Coronary artery (tissue), 2 donors: ENCODE data around the gene PLA2G12A.

Experiments used
- DNase-seq: peaks from one replicate; pipeline ENCODE4 v3.0.0-alpha.2; 2017; ENCODE audit warnings: low spot score
- H3K27ac ChIP-seq, 2 donors: fragments of 200-600 bp; sonication (generic); one replicate each; pipeline ENCODE4 v1.5.1; 2016 to 2019
- H3K4me3 ChIP-seq: fragments of 200-600 bp; sonication (generic); 2 replicates; pipeline ENCODE4 v1.5.1; 2016; ENCODE audit warnings: mild to moderate bottlenecking, moderate library complexity
- TF ChIP-seq, protein P1 (sequence below): fragments of 200-600 bp; sonication (generic); IDR thresholded peaks from one replicate; pipeline ENCODE4 v1.5.1; 2019; ENCODE audit warnings: antibody characterized with exemption

The PLA2G12A gene

DNA sequence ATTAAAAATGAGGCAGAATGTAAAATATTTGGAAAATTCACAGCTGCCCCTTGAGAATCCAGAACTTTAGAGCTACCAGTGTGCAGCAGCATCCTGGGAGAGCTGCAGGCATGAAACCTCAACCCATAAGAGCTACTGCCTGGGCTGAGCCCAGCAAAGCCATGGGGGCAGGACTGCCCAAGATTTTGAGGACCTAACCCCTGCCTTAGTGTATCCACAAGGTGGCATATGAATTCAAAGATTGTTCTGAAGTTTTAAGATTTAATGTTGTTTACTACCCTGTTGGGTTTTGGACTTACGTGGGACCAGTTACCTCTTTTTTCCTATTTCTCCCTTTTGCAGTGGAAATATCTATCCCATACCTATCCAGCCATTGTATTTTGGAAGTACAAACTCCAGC, 53.0 kb downstream of the PLA2G12A start:
- Histone ChIP-seq H3K27ac (no peak overlapping the region), H3K4me3 (no peak overlapping the region)
- TF ChIP-seq, protein P1, sequence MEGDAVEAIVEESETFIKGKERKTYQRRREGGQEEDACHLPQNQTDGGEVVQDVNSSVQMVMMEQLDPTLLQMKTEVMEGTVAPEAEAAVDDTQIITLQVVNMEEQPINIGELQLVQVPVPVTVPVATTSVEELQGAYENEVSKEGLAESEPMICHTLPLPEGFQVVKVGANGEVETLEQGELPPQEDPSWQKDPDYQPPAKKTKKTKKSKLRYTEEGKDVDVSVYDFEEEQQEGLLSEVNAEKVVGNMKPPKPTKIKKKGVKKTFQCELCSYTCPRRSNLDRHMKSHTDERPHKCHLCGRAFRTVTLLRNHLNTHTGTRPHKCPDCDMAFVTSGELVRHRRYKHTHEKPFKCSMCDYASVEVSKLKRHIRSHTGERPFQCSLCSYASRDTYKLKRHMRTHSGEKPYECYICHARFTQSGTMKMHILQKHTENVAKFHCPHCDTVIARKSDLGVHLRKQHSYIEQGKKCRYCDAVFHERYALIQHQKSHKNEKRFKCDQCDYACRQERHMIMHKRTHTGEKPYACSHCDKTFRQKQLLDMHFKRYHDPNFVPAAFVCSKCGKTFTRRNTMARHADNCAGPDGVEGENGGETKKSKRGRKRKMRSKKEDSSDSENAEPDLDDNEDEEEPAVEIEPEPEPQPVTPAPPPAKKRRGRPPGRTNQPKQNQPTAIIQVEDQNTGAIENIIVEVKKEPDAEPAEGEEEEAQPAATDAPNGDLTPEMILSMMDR = no peak
- no peak for DNase-seq

DNA sequence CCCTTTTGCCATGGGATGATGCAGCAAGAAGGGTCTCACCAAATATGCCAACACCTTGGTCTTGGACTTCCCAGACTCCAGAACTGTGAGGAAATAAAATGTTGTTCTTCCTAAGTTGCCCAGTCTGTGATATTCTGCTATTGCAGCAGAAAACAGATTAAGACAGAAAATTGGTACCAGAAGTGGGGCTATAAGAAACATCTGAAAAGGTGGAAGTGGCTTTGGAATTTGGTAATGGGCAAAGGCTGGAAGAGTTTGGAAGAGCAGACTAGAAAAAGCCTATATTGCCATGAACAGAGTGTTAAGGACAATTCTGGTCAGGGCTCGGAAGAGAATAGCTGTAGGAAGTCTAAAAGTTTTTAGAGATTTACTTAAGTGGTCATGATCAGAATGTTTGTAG, 54.0 kb downstream of the PLA2G12A start:
- Histone ChIP-seq H3K4me3 (no peak overlapping the region), H3K27ac (no peak overlapping the region)
- TF ChIP-seq, protein P1 = no peak
- DNase-seq = no peak

DNA sequence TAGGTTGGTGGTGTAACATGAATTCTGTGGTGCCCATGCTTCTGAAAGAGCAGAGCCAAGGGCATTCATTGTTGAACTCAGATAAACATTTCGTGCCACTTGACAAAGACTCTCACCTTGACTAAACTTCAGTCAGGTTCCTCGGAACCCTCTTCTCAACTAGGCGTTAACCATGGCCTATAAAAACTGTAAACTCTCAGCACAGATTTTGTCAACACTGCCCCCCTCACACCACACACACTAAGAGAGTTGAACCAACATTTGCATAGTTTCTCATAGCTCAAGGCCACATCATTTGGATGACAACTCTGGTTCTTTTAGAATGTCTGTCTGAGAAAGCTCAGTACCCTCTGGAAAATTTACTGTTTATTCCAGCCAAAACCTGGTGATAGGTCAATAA, 54.7 kb downstream of the PLA2G12A start:
- Histone ChIP-seq H3K27ac (no peak overlapping the region), H3K4me3 (no peak overlapping the region)
- TF ChIP-seq, protein P1 = no peak
- DNase-seq = no peak

DNA sequence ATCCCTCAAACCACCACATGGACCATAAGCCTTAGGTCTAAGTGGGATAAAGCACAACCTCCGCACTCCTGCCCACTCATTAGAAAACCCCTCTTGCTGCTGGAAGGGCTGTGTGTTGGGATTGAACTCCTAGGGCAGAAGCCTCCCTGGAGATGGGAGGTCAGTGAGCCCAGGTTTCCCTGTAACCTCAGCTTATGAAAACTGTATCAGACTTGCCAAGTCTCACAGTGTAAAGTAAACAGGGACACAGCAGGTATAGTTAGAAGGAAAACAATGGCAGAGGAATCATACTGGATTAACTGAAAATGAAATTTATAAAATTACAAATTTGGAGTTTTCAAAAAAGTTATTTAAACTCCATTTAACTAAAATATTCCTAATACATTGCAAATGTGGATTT, 56.6 kb downstream of the PLA2G12A start:
- Histone ChIP-seq H3K27ac (no peak overlapping the region), H3K4me3 (no peak overlapping the region)
- DNase-seq = no peak
- TF ChIP-seq, protein P1 = no peak

DNA sequence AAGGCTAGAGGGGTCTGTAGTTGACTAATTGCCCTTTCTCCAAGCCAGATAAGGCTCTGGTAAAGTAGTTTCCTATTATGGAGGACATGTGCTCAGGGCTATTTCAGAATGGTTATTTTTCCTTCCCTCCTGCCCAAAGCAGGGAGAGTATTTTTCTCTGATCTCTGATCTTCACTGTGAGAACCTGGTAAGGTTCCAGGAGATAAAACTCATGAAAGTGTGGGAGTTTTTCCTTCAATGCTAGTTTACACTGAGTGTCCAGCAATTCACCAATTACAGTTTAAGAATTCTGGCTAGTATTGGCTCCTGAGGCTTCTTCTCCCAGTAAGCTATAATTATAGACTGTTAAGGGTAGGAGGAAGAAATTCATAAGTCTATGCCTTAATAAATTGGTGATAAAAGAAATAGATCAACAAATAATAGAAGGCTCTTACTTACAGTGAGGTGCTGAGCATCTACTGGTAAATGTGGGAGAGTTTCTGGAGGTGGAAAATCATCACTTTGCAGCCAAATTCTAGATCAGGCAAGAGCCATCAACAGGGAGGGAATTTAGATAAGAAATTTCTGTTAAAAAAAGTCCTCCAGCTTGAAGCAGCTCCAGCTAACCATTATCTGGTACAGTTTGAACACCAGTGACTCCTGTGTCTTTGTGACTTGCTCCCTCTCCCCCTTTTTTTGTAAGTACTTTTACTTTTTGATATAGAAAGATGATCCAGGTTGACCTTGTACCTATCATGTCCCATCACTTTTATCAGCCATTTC, 57.5 kb downstream of the PLA2G12A start:
- Histone ChIP-seq H3K27ac (no peak overlapping the region), H3K4me3 (no peak overlapping the region)
- TF ChIP-seq, protein P1 = no peak
- DNase-seq = no peak

DNA sequence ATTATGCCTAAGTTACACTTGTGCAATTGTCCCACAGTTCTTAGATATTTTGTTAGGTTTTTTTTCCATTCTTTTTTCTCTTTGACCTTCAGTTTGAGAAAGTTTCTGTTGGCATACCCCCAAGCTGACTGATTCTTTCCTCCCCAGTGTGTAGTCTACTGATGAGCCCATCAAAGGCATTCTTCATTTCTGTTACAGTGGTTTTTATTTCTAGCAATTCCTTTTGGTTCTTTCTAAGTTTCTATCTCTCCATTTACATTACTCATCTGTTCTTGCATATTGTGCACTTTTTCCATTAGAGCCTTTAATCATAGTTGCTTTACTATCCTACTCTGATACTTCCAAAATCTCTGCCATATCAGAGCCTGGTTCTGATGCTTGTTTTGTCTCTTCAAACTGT, 58.5 kb downstream of the PLA2G12A start:
- Histone ChIP-seq H3K27ac (no peak overlapping the region), H3K4me3 (no peak overlapping the region)
- no peak for DNase-seq
- TF ChIP-seq, protein P1 = no peak

DNA sequence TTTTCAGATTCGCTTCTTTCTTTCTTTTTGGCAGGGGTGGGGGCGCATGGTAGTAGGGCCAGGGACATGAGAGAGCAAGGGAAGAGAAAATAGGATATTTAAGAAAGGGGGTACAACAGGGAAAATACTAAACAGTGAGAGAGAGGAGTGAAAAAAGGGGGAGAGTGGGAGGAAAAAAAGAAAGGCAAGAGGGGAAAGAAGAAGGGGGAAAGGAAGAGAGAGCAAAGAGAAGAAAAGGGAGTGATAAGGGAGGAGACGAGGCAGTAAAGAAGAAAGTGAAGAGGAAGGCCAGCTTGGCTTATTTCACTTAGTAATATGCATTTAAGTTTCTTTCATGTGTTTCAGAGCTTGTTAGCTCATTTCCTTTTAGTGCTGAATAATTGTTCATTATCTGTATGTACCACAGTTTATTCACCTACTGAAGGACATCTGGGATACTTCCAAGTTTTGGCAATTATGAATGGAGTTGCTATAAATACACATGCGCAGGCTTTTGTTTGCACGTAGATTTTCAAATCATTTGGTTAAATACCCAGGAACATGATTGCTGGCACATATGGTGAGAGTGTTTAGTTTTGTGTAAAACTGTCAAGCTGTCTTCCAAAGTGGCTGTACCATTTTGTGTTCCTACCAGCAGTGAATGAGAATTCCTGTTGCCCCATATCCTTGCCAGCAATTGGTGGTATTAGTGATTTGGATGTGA, 63.9 kb downstream of the PLA2G12A start:
- TF ChIP-seq, protein P1 = no peak
- no peak overlapping the region for H3K4me3 ChIP-seq
- no peak for DNase-seq

More for the DNA sequence above, 63.9 kb downstream of the PLA2G12A start:
- no peak overlapping the region for H3K27ac ChIP-seq
